AG04450 (cell line): ENCODE measurements around the gene DNAAF9. TPM values are rescaled to one million over a fixed set of nuclear protein-coding genes. Genes with fewer than 3 reads are reported as not detected.

Source experiments
- CTCF ChIA-PET: fragments of 300-600, 350-600 bp; formaldehyde crosslinking; extraction: SDS; loops from one replicate; lab custom pipeline; 2022; ENCODE audit warnings: antibody characterized with exemption, inconsistent platforms; lab: Charles Lee
- POLR2A ChIA-PET: fragments of 350-600 bp; formaldehyde crosslinking; extraction: SDS; loops from one replicate; lab custom pipeline; 2021; ENCODE audit warnings: antibody characterized with exemption, inconsistent platforms; lab: Yijun Ruan, JAX
- DNase-seq: peaks from one replicate; pipeline ENCODE4 v3.0.0-alpha.2; 2011; ENCODE audit warnings: low read depth, low spot score
- H3K27ac ChIP-seq: one replicate; pipeline ENCODE4 v1.5.1; 2012; ENCODE audit warnings: low read depth, low read length, control low read depth
- H3K27me3 ChIP-seq: one replicate; pipeline ENCODE4 v1.6.0; 2012; ENCODE audit warnings: low read length; ENCODE audit not compliant: control insufficient read depth, insufficient read depth
- H3K4me3 ChIP-seq: 2 replicates; pipeline ENCODE4 v1.5.1; 2011; ENCODE audit warnings: mild to moderate bottlenecking, low read depth, low read length, control low read depth
- H3K9me3 ChIP-seq: 2 replicates; pipeline ENCODE4 v1.5.1; 2012; ENCODE audit warnings: low read length; ENCODE audit not compliant: control insufficient read depth, insufficient read depth
- polyA plus RNA-seq: library from polyadenylated mRNA; depleted of rRNA; stranded (reverse); fragments of >200 nt; gene quantifications from 2 replicates; pipeline ENCODE4 v1.2.3, GENCODE V29; 2011
- TF ChIP-seq, protein P1 (sequence below): IDR thresholded peaks from 2 replicates; pipeline ENCODE4 v1.5.1; 2011; ENCODE audit warnings: low read depth, low read length, control low read depth, inconsistent platforms

Gene DNAAF9
- polyA plus RNA-seq, 1 experiment, result 15.0 TPM

DNA sequence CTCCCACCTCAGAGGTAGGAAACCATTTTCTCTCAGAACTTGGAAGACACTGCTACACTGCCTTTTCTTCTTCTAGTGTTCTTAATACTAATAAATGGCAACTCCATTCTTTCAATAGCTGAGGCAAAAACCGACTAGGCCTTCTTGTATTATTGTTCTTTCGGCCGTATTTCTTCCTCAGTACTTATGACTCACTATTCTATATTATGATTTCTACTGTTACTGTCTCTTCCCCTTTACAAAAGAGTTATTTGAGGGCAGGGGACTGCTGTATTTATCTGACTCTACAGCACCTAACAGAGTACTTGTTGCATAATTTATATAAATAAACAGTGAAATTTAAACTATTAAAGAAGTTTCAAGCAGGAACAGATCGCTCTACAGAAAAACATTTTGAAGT, 3.1 kb downstream of the DNAAF9 start:
- Histone ChIP-seq H3K27ac (no peak overlapping the region), H3K9me3 (no peaks in the 10 kb centered on the region), H3K4me3 (no peak overlapping the region), H3K27me3 (no peaks in the 10 kb centered on the region)
- POLR2A ChIA-PET, result no interaction called here
- DNase-seq, result no peak
- CTCF ChIA-PET, result no interaction called here
- TF ChIP-seq, protein P1, sequence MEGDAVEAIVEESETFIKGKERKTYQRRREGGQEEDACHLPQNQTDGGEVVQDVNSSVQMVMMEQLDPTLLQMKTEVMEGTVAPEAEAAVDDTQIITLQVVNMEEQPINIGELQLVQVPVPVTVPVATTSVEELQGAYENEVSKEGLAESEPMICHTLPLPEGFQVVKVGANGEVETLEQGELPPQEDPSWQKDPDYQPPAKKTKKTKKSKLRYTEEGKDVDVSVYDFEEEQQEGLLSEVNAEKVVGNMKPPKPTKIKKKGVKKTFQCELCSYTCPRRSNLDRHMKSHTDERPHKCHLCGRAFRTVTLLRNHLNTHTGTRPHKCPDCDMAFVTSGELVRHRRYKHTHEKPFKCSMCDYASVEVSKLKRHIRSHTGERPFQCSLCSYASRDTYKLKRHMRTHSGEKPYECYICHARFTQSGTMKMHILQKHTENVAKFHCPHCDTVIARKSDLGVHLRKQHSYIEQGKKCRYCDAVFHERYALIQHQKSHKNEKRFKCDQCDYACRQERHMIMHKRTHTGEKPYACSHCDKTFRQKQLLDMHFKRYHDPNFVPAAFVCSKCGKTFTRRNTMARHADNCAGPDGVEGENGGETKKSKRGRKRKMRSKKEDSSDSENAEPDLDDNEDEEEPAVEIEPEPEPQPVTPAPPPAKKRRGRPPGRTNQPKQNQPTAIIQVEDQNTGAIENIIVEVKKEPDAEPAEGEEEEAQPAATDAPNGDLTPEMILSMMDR, result no peak

DNA sequence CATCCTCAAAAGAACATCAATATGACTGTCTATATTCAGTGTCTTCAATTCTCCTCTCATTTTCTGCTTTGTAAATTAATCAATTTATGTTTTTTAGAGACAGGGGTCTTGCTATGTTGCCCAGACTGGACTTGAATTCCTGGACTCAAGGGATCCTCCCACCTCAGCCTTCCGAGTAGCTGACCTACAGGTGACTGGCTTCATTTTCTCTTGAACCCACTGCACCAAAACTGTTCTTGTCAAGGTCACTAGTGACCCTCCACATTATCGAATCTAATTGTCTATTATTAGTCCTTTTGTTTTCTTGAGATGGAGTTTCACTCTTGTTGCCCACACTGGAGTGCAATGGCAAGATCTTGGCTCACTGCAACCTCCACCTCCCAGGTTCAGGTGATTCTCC, 3.7 kb downstream of the DNAAF9 start:
- TF ChIP-seq, protein P1, result no peak
- ChIA-PET POLR2A (no interaction called here), CTCF (no interaction called here)
- DNase-seq, result no peak
- Histone ChIP-seq H3K9me3 (no peaks in the 10 kb centered on the region), H3K4me3 (no peak overlapping the region), H3K27ac (no peak overlapping the region), H3K27me3 (no peaks in the 10 kb centered on the region)

DNA sequence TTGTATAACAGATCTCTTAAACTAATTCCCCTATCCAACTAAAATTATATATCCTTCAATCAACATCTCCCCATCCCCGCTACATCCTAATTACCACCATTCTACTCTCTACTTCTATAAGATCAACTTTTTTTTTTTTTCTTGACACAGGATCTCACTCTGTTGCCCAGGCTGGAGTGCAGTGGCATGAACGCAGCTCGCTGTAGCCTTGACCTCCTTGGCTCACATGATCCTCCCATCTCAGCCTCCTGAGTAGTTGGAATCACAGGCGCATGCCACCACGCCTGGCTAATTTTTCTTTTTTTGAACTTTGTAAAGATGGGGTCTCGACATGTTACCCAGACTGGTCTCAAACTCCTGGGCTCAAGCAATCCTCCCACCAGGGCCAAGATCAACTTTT, 5.0 kb downstream of the DNAAF9 start:
- no peaks in the 10 kb centered on the region for H3K27me3 ChIP-seq
- TF ChIP-seq, protein P1, result no peak
- no peak overlapping the region for H3K4me3 ChIP-seq
- POLR2A ChIA-PET, result no interaction called here
- no peaks in the 10 kb centered on the region for H3K9me3 ChIP-seq
- DNase-seq, result no peak
- H3K27ac ChIP-seq, result no peak overlapping the region
- CTCF ChIA-PET, result no interaction called here

DNA sequence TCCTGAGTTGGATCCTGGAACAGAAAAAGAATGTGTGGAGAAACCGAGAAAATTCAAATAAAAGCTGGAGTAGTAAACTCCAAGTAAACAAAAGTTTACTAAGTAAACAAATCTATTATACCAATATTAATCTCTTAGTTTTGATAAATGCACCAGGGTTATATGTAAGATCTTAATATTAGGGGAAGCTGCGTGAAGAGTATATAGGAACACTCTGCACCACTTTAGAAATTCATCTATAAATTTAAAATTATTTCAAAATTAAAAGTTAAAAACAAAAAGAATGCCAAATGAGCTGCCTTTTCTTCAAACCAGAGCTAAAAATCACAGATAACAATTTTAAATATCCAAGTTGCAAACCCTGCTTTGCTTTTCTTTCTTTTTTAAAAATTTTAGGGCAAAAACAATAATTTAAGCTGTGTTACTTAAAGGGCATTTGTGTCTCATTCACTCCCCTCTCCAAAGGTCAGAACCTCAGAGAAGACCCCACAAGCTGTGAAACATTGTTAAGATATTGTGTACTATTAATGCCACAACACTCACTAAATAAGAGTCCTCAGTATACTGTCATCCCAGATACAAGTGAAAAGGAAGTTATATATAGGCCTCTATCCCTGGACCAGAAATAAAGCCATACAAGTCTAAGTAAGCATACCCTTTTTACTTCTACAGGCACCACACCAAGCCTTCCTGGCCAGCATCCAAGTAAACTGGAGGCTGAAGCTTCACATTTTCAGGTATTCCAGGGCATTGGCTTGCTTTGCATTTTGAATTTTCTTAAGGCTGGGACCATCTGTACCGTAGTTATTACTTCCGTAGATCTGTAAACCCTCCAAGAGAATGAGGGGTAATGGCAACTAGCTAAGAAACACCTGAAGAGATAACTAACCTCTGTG, 7.0 kb downstream of the DNAAF9 start:
- Histone ChIP-seq H3K9me3 (no peaks in the 10 kb centered on the region; the same call in 1 of the 2 replicates), H3K4me3 (no peak overlapping the region), H3K27me3 (no peaks in the 10 kb centered on the region), H3K27ac (no peak overlapping the region)
- TF ChIP-seq, protein P1, result no peak
- no peak for DNase-seq
- ChIA-PET CTCF (interaction anchor here (0.6 to 1.3 kb wide), 3 partner anchors 65 to 182 kb away, joined by 3 to 6 read pairs (median 5); no protein-coding TSS in a partner anchor), POLR2A (no interaction called here)

DNA sequence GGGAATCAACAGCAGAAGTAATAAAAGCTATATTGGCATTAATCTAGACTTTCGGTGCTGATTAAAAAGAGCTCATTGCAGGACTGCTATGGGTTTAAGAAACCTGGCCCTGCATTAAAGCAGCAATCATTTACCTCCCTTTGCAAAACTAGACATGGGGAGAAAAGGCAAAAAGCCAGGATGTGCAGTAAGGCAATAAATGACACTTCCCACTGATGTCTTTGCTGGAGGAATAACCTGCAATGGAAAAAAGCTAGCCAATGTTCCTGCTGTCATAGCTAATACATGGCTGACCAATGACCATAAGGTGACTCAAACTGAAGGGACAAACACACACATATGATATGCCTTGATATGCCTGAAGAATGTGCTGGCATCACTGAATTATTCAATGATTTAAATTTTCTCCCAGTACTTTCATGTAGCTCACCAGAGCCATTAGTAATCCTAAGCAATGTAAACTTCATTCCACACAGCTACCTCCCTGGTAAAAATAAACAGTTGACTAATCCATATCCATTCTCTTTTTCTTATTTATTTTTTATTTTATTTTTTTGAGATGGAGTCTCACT, 8.7 kb downstream of the DNAAF9 start:
- ChIA-PET CTCF (no interaction called here), POLR2A (interaction anchor here (1.4 to 1.8 kb wide), 3 partner anchors 9 to 217 kb away, joined by 3 to 6 read pairs (median 3); partner anchors contain the start of genes ATRN and DNAAF9)
- Histone ChIP-seq H3K27me3 (no peaks in the 10 kb centered on the region), H3K4me3 (no peak overlapping the region), H3K9me3 (no peaks in the 10 kb centered on the region; the same call in 1 of the 2 replicates), H3K27ac (peak overlapping the region; percentile 49)
- TF ChIP-seq, protein P1, result no peak
- DNase-seq, result peak; percentile 50
